ENCODE data around the gene MLF1. TPM values are rescaled to one million over a fixed set of nuclear protein-coding genes. Genes with fewer than 3 reads are reported as not detected.
A peak's percentile ranks its signal among the peaks of the same experiment; 100 is the strongest.

MLF1 gene
- total RNA-seq, 1 donor from 2014 or later, result 37.0 TPM

- Histone ChIP-seq H3K27ac (no peak overlapping the region), H3K36me3 (no peaks in the 10 kb centered on the region), H3F3A (ENCODE audit: low read depth) (no peaks in the 10 kb centered on the region), H3K9me3 (ENCODE audit: low read depth) (no peaks in the 10 kb centered on the region), H3K4me3 (no peak overlapping the region), H3K9ac (no peak overlapping the region), H3K4me1 (no peaks in the 10 kb centered on the region), H3K4me2 (no peak overlapping the region), H2AFZ (replicated peaks) (no peak overlapping the region), H4K20me1 (ENCODE audit: low read depth) (no peaks in the 10 kb centered on the region), H3K79me2 (ENCODE audit: low read depth) (no peaks in the 10 kb centered on the region), H3K27me3 (peaks cover 30% of the 10 kb centered on the region)
- Mint-ChIP-seq H3K9me3 (no peaks in the 10 kb centered on the region), H3K4me3 (peak overlapping the region; percentile 50), H3K4me1 (peaks cover 19% of the 10 kb centered on the region), H3K27ac (no peak overlapping the region), H3K36me3 (no peaks in the 10 kb centered on the region), H3K27me3 (ENCODE audit: insufficient read depth, low read depth) (peaks cover 4% of the 10 kb centered on the region)
- no peak for DNase-seq (ENCODE audit: low spot score)
- TF ChIP-seq EZH2phosphoT487 (IDR thresholded peaks at IDR 0.05) (no peak), EZH2 (IDR thresholded peaks at IDR 0.05) (no peak), CTCF (IDR thresholded peaks at IDR 0.05) (no peak)
These were observed 1.7 kb downstream of the MLF1 start for GRCh38 chr3:158572766-158573060.

GRCh38 chr3:158573714-158574113 is 2.7 kb downstream of the MLF1 start:
- no peak overlapping the region for H3K4me3 ChIP-seq
- H2AFZ ChIP-seq (replicated peaks), result no peak overlapping the region
- peaks cover 4% of the 10 kb centered on the region for H3K27me3 Mint-ChIP-seq (ENCODE audit: insufficient read depth, low read depth)
- no peak overlapping the region for H3K27ac Mint-ChIP-seq
- no peaks in the 10 kb centered on the region for H3F3A ChIP-seq (ENCODE audit: low read depth)
- H3K4me1 Mint-ChIP-seq, result peaks cover 19% of the 10 kb centered on the region
- no peaks in the 10 kb centered on the region for H3K4me1 ChIP-seq
- no peaks in the 10 kb centered on the region for H3K36me3 ChIP-seq
- peaks cover 25% of the 10 kb centered on the region for H3K27me3 ChIP-seq
- H3K36me3 Mint-ChIP-seq, result no peaks in the 10 kb centered on the region
- no peak overlapping the region for H3K4me3 Mint-ChIP-seq
- H3K79me2 ChIP-seq (ENCODE audit: low read depth), result no peaks in the 10 kb centered on the region
- TF ChIP-seq CTCF (IDR thresholded peaks at IDR 0.05), result peak; percentile 11
- no peak for TF ChIP-seq EZH2 (IDR thresholded peaks at IDR 0.05)
- H4K20me1 ChIP-seq (ENCODE audit: low read depth), result no peaks in the 10 kb centered on the region
- H3K4me2 ChIP-seq, result no peak overlapping the region
- H3K9me3 Mint-ChIP-seq, result no peaks in the 10 kb centered on the region
- H3K9ac ChIP-seq, result no peak overlapping the region
- H3K27ac ChIP-seq, result no peak overlapping the region
- H3K9me3 ChIP-seq (ENCODE audit: low read depth), result no peaks in the 10 kb centered on the region
- DNase-seq (ENCODE audit: low spot score), result peak; percentile 16

- no peaks in the 10 kb centered on the region for H3K79me2 ChIP-seq (ENCODE audit: low read depth)
- H3K27me3 Mint-ChIP-seq (ENCODE audit: insufficient read depth, low read depth), result peaks cover 4% of the 10 kb centered on the region
- no peak overlapping the region for H3K4me3 ChIP-seq
- peaks cover 17% of the 10 kb centered on the region for H3K27me3 ChIP-seq
- no peaks in the 10 kb centered on the region for H3F3A ChIP-seq (ENCODE audit: low read depth)
- no peaks in the 10 kb centered on the region for H3K4me1 ChIP-seq
- H3K4me3 Mint-ChIP-seq, result no peak overlapping the region
- no peak overlapping the region for H3K27ac Mint-ChIP-seq
- TF ChIP-seq EZH2 (IDR thresholded peaks at IDR 0.05) (no peak), CTCF (IDR thresholded peaks at IDR 0.05) (no peak), EZH2phosphoT487 (IDR thresholded peaks at IDR 0.05) (no peak)
- no peak overlapping the region for H2AFZ ChIP-seq (replicated peaks)
- no peak overlapping the region for H3K4me2 ChIP-seq
- DNase-seq (ENCODE audit: low spot score), result no peak
- no peak overlapping the region for H3K27ac ChIP-seq
- no peaks in the 10 kb centered on the region for H3K36me3 ChIP-seq
- peaks cover 19% of the 10 kb centered on the region for H3K4me1 Mint-ChIP-seq
- H4K20me1 ChIP-seq (ENCODE audit: low read depth), result no peaks in the 10 kb centered on the region
- no peaks in the 10 kb centered on the region for H3K9me3 Mint-ChIP-seq
- H3K36me3 Mint-ChIP-seq, result no peaks in the 10 kb centered on the region
- no peak overlapping the region for H3K9ac ChIP-seq
- no peaks in the 10 kb centered on the region for H3K9me3 ChIP-seq (ENCODE audit: low read depth)
These were observed 3.7 kb downstream of the MLF1 start for GRCh38 chr3:158574646-158575045.

GRCh38 chr3:158590223-158590622 is 19.2 kb downstream of the MLF1 start:
- Histone ChIP-seq H2AFZ (replicated peaks) (no peak overlapping the region), H3F3A (ENCODE audit: low read depth) (no peaks in the 10 kb centered on the region), H3K27me3 (no peaks in the 10 kb centered on the region), H3K79me2 (ENCODE audit: low read depth) (no peaks in the 10 kb centered on the region), H3K36me3 (no peaks in the 10 kb centered on the region), H3K4me2 (no peak overlapping the region), H3K27ac (no peak overlapping the region), H3K4me3 (no peak overlapping the region), H3K9me3 (ENCODE audit: low read depth) (no peaks in the 10 kb centered on the region), H4K20me1 (ENCODE audit: low read depth) (no peaks in the 10 kb centered on the region), H3K9ac (no peak overlapping the region), H3K4me1 (no peaks in the 10 kb centered on the region)
- H3K9me3 Mint-ChIP-seq, result no peaks in the 10 kb centered on the region
- TF ChIP-seq CTCF (IDR thresholded peaks at IDR 0.05) (no peak), EZH2phosphoT487 (IDR thresholded peaks at IDR 0.05) (no peak), EZH2 (IDR thresholded peaks at IDR 0.05) (no peak)
- H3K36me3 Mint-ChIP-seq, result no peaks in the 10 kb centered on the region
- H3K27ac Mint-ChIP-seq, result no peak overlapping the region
- H3K27me3 Mint-ChIP-seq (ENCODE audit: insufficient read depth, low read depth), result no peaks in the 10 kb centered on the region
- no peaks in the 10 kb centered on the region for H3K4me1 Mint-ChIP-seq
- H3K4me3 Mint-ChIP-seq, result no peak overlapping the region
- DNase-seq (ENCODE audit: low spot score), result no peak
